Motor neuron (in vitro differentiated cells): ENCODE results near the gene FAHD1. TPM values are rescaled to one million over a fixed set of nuclear protein-coding genes. Genes with fewer than 3 reads are reported as not detected.

ENCODE experiments used
- ATAC-seq, 8 experiments: fragments of 200-7000 bp; cut with Tn5 transposase; replicated peaks in 6 of 8; 2 replicates each; pipeline ENCODE4 v1.8.0; 2021; ENCODE audit warnings: mild to moderate bottlenecking in 8 of 8, moderate library complexity in 8 of 8
- H3K27ac ChIP-seq, 2 donors: fragments of 250-450 bp; sonication (Bioruptor Pico); 2 replicates each; pipeline ENCODE4 v1.9.0; 2021; ENCODE audit warnings: antibody characterized with exemption in 2 of 2, mild to moderate bottlenecking in 2 of 2, moderate library complexity in 1 of 2
- H3K4me1 ChIP-seq, 2 donors: fragments of 250-450 bp; sonication (Bioruptor Pico); replicated peaks in 1 of 2; 2 replicates each; pipeline ENCODE4 v1.6.1; 2021; ENCODE audit warnings: antibody characterized with exemption in 2 of 2, mild to moderate bottlenecking in 2 of 2, moderate library complexity in 1 of 2
- H3K4me3 ChIP-seq, 5 donors: fragments of 250-450 bp; sonication (Bioruptor Pico); 2 replicates each; pipeline ENCODE4 v1.9.0; 2021; ENCODE audit warnings: antibody characterized with exemption in 5 of 5, mild to moderate bottlenecking in 5 of 5, moderate library complexity in 4 of 5
- WGBS, 10 experiments: fragments of 450-650 bp; shearing (Covaris generic); methylation state at CpG; one replicate each; pipeline ENCODE4 v1.0.0; 2022; 5-methylcytosine and 5-hydroxymethylcytosine counted together
- in situ Hi-C, 9 experiments: fragments of 400-800 bp; cut with MboI; loops; one replicate each; pipeline ENCODE4 v1.15.0; 2021; ENCODE audit warnings: low sequenced_read_pairs in 9 of 9, low pct_unique_long_range_greater_than_20kb in 2 of 9; ENCODE audit not compliant: unreplicated experiment in 9 of 9
- total RNA-seq, 8 experiments: library from RNA; unstranded; fragments of 300-600 nt; gene quantifications; 2 replicates each; pipeline versions ENCODE4 v1.2.3 to v1.2.4, GENCODE V29; 2022

Gene FAHD1
- total RNA-seq = 10 to 100 TPM; 25.1 to 62.0 (median 30.8) TPM

DNA sequence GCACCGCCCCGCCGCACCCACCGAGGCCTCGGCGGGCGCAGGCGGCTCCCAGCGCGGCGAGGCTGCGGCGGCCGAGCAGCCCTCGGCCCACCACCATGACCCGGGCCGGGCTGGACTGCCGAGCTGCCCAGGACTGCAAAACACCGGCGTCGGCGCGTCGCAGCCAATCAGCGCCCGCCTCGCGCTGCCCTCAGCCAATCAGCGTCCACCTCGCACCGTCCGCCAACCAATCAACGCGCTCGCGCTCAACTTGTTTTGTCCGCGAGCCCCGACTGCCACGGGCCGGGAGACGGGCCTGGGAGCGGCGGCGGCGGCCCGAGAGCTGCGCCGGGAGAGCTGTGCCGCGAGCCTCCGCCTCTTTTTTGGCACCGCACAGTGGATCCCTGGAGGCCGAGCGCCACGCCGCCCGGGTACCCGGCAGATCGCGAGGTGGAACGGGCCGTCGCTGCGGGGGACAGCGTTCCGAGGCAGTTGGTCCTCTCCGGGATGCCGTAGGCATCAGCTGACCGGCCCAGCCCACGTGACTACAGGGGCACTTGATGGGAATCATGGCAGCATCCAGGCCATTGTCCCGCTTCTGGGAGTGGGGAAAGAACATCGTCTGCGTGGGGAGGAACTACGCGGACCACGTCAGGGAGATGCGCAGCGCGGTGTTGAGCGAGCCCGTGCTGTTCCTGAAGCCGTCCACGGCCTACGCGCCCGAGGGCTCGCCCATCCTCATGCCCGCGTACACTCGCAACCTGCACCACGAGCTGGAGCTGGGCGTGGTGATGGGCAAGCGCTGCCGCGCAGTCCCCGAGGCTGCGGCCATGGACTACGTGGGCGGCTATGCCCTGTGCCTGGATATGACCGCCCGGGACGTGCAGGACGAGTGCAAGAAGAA is at the start of gene FAHD1, which contains the start of gene HAGH:
Gene FAHD1 (plus strand): TSS at position 516 of the 883 bp plus-strand sequence. CDS start 33 bp downstream, at position 549.
Gene HAGH (minus strand): TSS at position 135 of the 883 bp plus-strand sequence. CDS start 38 bp downstream, at position 97.
- in situ Hi-C loops = no loop called here
- Histone ChIP-seq H3K4me1 (peaks cover 24% of the 10 kb centered on the region in 2 donors), H3K4me3 (peak within 1 kb of the TSS; percentile 69 to 99 (median 80)), H3K27ac (peak within 1 kb of the TSS; percentile 70 to 71)
- 0 to 1% (median 0%) methylated on average over 1 to 21 of the region's 104 CpGs; no CpG with 5 or more reads in 7 of the 10 experiments for WGBS, 10 experiments
- peak; percentile 85 to 94 (median 92) for ATAC-seq

DNA sequence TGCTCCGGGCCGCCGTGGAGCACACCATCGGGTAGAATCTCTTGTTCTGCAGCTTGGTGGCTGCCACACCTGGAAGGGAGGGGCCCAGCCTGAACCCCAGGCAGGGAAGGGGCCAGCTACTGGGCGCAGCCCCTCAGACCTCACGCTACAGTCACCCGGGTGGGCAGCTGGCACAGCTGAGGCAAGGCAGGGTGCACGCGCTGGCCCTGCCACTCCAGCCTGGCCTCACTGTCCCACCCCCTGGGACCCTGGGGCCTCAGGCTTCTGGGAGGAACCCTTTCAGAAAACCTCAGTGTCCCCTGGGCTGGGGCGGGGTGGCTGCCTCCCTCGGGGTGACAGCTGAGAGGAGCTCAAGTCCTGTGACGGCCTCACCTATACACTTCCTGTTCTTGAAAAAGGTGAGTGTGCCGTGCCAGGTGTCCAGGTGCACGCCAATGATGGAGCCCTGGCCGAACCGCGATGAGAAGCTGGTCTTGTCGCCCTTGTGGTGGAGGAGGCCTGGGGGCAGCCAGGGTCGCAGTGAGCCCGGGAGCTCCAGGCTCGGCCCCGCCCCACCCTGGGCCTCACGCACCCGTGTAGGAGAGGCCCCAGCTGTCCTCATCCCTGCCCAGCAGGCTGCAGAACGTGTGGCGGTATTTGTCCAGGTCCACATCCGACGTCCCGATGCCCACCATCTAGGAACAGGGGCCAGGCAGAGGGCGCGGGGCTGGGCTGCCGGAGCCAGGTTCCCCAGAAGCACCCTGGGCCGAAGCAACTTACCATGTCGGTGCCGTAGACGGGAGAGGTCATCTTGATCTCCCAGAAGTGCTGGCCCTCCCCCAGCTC is 49.4 kb upstream of the FAHD1 start:
- 60 to 100% (median 82%) methylated on average over 1 to 8 of the region's 36 CpGs; no CpG with 5 or more reads in 5 of the 10 experiments for WGBS, 10 experiments
- no peak for ATAC-seq
- in situ Hi-C loops = no loop called here
- Histone ChIP-seq H3K4me3 (no peak overlapping the region), H3K4me1 (peaks cover 18% of the 10 kb centered on the region in 2 donors), H3K27ac (no peak overlapping the region)

DNA sequence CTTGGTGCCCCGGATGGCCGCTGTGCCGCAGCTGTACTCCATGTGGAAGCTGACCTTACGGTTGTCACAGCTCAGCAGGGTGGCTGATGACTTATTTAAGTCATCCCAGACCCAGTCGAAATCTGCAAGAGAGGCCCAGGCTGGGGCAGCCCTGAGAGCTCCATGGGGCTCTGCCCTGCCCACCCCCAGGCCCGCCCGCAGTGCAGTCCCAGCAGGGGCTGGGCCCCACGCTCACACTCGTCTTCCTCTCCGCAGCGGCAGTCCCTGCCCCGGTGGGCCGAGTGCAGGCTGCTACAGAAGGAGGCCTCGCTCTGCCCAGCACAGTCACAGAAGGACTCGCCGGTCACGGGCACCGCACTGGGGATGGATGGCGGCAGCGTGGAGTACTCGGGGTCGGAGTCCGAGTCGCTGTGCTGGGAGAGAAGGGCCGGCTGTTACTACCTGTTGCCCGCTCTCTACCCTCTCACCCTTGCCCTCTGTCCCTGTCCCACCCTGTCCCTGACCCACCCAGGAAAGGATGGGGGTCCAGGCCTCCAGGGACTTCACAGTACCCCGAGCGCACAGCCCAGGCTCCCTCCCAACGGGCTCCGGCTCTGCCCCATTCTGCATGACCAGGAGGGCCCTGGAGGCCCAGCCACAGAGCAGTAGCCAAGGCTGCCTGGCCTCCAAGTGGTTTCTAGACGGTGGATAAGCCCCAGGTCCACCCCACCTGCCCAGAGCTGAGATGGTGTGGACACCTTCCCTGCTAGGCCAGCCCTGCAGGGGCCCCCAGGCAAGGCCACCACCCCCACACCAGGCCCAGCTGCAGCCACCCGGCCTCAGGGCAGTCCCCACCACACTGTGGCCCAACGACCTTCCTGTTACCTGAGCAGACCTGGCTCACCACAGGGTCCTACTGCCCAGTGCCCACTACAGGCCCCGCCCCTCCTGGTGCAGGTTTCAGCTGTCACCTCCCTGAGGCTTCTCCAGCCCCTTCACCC is 48.5 kb upstream of the FAHD1 start:
- in situ Hi-C loops = no loop called here
- 0 to 100% (median 76%) methylated on average over 1 to 12 of the region's 34 CpGs; no CpG with 5 or more reads in 4 of the 10 experiments for WGBS, 10 experiments

DNA sequence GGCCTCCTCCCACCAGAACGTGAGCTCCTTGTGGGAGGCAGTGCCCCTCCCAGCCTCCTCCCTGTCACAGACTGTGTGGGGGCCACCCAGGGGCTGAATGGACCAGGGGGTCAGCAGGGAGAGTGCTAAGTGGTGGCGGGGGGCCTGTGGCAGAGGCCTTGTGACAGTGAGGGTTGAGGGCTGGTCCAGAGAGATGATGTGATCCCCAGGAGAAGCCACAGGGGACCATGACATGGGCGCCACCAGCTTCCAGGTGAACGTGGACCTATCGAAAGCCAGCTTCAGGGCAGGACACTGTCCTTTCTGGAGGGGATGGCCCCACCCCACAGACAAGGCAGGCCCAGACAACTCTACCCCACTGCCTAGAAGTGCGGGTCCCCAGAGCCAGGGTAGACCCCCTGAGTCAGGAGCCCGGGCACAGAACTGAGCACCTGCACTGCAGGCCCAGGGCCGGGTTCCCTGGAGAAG is 47.7 kb upstream of the FAHD1 start:
- in situ Hi-C loops = no loop called here
- ATAC-seq = no peak
- Histone ChIP-seq H3K27ac (no peak overlapping the region), H3K4me3 (no peak overlapping the region), H3K4me1 (peaks cover 20 to 21% of the 10 kb centered on the region in 2 donors)
- WGBS, 10 experiments = 40 to 87% (median 50%) methylated on average over 1 to 4 of the region's 8 CpGs; no CpG with 5 or more reads in 6 of the 10 experiments

More for the DNA sequence above, 48.5 kb upstream of the FAHD1 start:
- H3K4me1 ChIP-seq = peaks cover 18% of the 10 kb centered on the region in 2 donors
- H3K4me3 ChIP-seq = no peak overlapping the region
- ATAC-seq = no peak
- no peak overlapping the region for H3K27ac ChIP-seq

DNA sequence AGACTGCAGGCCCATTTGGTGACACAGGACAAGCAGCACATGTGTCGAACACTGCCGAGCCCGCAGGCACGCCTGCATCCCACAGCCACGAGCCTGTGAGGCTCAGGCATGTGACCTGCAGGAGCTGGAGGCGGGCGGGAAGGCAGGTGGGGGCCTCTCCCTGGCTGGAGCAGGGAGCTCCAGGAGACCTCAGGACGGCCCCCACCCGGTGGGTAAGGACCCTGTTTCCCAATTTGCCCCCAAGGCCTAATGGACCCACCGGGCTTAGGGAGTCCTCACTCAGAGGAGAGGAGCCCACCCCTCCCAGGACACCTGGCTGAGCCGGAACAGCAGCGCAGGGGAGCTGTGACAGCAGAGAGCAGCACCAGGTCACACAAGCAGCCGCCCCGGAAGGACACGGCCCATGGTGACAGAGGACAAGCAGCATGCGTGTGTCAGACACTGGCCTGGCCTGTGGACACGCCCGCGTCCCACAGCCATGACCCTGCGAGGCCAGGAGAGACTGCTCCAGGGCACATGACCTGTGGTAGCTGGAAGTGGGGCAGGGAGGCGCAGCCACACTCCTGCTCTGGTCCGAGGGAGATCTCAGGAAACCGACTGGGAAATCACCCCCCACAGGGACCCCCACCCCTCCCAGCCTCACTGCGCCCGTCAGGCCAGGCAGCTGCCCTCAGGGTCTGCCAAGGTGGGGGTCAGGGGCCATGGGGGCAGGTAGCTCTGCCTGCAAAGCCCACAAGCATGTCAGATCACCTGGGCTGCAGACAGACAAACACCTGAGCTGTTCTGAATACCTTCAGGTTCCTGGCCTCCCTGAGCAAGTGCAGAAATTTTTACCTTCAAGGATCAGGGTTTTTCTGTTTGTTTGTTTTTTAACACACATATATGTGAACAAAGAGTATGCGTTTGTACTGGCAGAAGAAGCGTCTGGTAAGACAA is 47.0 kb upstream of the FAHD1 start:
- Histone ChIP-seq H3K27ac (no peak overlapping the region), H3K4me3 (no peak overlapping the region), H3K4me1 (peaks cover 15% of the 10 kb centered on the region in 2 donors)
- in situ Hi-C loops = no loop called here
- 40 to 100% (median 85%) methylated on average over 1 to 3 of the region's 27 CpGs; no CpG with 5 or more reads in 2 of the 10 experiments for WGBS, 10 experiments
- ATAC-seq = no peak

DNA sequence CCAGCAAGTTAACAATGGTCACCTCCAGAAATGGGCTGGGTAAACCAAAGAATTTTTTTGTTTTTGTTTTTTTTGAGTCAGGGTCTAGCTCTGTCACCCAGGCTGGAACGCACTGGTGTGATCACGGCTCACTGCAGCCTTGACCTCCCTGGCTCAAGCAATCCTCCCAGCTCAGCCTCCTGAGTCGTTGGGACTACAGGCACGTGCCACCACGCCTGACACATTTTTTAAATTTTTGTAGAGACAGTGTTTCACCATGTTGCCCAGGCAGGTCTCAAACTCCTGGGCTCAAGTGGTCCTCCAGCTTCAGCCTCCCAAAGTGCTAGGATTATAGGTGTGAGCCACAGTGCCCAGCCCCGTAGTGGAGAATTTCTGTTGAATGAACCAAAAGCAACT is 46.3 kb upstream of the FAHD1 start:
- Histone ChIP-seq H3K27ac (no peak overlapping the region), H3K4me3 (peak overlapping the region in 2 of 5 donors; percentile 85 to 98), H3K4me1 (peaks cover 15% of the 10 kb centered on the region in 2 donors)
- in situ Hi-C loops = no loop called here
- WGBS, 10 experiments = 57 to 100% (median 94%) methylated on average over 1 to 6 of the region's 6 CpGs; no CpG with 5 or more reads in 2 of the 10 experiments
- ATAC-seq = no peak

DNA sequence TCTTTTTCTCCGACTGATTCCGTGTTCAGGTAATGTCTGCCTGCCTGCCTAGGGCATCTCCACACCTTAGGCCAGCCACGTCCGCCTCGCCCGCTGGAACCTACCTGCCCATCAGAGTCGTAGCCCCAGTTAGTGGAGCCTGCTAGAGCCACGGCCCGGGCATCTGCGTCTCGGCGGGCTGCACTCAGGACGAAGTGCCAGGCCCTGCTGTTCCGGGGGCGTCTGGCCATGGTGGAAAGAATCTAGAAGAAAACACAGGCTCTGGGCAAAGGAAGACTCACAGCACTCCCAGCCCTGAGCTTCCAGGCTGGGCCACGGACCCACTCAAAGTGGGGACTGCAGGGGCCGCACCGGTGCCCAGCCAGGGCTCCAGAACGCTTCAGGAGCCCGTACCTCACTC is 45.8 kb upstream of the FAHD1 start:
- Histone ChIP-seq H3K4me1 (peaks cover 15% of the 10 kb centered on the region in 2 donors), H3K27ac (peak overlapping the region in 1 of 2 donors; percentile 92), H3K4me3 (peak overlapping the region; percentile 77 to 98 (median 85))
- ATAC-seq = no peak
- in situ Hi-C loops = no loop called here
- 24 to 76% (median 65%) methylated on average over 2 to 9 of the region's 20 CpGs; no CpG with 5 or more reads in 4 of the 10 experiments for WGBS, 10 experiments

DNA sequence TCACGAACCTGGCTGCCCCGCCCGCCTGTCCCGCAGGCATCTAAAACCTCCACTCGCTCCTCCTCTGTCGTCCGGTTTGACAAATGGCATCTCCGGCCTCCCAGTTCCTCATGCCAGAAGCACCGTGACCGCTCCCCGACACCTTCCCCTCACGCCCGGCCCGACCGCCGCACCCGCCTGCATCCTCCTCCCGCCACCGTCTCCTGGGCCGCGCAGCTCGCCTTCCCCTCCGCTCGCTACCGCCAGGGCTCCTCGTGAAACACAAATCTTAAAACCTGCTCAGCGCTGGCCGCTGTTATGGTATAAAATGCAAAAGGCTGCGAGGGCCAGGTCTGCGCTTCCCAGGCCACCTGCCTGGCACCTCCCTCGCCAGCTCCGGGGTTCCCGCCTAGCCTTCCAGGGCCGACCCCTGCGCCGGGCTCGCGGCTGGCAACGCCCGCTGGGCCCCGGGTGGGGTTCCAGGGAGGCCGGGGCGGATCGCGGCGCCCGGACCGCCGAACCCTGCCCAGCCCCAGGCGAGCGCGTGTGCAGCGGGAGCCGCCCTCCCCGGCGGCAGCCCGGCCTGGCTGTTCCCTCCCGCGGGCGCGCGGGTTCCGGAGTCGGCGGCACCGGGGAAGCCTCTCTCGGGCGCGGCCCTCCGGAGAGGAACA is 45.1 kb upstream of the FAHD1 start:
- peak in 3 of 8 experiments; percentile 20 to 36 (median 34) for ATAC-seq
- Histone ChIP-seq H3K27ac (peak overlapping the region; percentile 86 to 92), H3K4me3 (peak overlapping the region; percentile 77 to 98 (median 85)), H3K4me1 (peaks cover 15% of the 10 kb centered on the region in 2 donors)
- in situ Hi-C loops = no loop called here
- WGBS, 10 experiments = 0 to 8% (median 2%) methylated on average over 2 to 5 of the region's 70 CpGs; no CpG with 5 or more reads in 6 of the 10 experiments

DNA sequence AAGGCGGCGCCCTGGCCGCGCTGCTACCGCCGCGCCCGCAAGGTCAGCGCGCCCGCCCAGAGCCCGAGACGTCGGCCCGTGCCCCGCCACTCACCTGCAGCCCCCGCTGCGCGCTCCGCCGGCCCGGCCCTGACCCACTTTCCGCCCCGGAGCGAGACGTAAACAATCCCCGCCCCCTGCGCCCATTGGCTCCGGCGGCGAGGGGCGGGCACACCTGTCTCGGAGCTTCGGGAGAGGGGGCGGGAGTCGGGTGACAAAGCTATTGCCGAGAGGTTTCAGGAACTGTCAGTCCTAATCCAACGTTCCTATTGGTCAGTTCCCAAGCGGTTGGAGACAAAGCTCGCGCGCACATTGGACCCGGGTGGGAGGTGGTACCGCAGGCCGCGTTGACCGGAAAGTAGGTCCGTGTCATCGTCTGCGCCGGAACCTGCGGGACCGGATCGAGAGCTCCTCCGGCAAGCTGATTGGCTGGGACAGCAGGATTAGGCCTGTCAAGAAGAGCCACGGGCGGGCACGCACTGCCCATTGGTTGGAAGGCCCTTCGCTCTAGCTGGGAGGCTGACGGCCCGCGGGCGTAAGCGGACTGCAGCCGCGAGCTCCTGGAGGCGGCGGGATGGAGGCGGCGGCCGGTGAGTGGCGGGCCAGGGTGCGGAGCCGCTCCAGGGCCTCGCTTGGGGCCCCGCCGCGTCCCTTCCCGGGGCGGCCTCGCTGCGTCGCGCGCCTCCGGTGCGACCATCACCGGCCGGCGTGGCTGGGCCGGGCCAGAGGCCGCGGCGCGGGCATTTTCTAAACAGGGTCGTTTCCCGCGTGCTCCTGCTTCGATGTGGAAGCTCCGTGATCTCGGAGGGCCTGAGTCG is 44.4 kb upstream of the FAHD1 start, which contains the start of the genes NUBP2 and SPSB3:
Gene NUBP2 (plus strand): TSS at position 553 of the 857 bp plus-strand sequence. CDS start 61 bp downstream, at position 614.
Gene SPSB3 (minus strand): TSS at position 164 of the 857 bp plus-strand sequence. CDS start 1,088 bp downstream, outside the sequence.
- peak; percentile 75 to 92 (median 90) for ATAC-seq
- in situ Hi-C loops = no loop called here
- WGBS, 10 experiments = 0% methylated on average over 4 to 10 of the region's 102 CpGs; no CpG with 5 or more reads in 5 of the 10 experiments
- Histone ChIP-seq H3K4me1 (peaks cover 15% of the 10 kb centered on the region in 2 donors), H3K27ac (peak within 1 kb of the TSS; percentile 90 to 97), H3K4me3 (peak within 1 kb of the TSS; percentile 85 to 98 (median 91))
